ENCODE data around the gene BRPF1.
"Not testable (repeated sequence)": the region's sequence is repeated elsewhere in the genome, so short reads cannot be mapped to it uniquely, and the experiment has no call there.

Gene BRPF1

DNA sequence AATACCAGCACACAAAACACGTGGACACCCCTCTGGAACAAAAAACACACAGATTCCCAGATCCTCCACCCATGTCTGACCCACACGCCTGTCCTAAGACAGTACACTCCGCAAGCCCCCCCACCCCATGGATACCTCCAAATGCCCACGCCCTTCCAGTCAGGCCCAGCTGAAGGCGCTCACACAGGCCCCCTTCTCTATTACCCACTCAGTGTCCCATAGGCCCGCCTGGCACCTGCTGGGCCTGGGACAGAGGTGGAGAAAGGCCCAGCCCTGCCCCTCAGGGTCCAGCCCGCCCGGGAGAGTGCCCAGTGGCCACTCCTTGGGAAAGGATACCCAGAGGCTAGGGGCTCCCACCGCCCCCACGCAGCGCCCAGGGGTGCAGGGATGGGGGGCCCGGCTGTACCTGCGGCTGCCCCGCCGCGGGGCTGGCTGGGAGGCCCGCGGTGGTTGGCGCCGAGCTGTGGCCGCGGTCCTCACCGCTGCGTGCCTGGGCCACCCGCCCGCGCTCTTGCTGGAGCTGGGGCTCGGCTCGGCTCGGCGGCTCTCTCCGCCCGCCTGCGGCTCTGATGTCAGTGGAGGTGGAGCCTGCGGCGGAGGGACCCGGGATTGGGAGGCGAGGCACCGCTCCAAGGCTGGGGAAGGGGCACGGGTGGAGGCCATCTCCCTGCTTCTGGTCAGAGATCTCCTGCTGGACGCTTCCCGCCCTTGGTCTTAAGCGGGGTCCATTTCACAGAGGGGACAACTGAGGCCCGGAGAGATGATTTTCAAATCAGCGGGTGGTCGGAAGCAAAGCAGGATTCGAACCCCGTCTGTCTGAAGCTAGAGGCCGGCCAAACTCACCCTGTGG, 38.1 kb downstream of the BRPF1 start, which contains the start of gene CAMK1:
CAMK1 (minus strand) TSS at position 522 of the 850 bp plus-strand sequence. CDS start 2,198 bp downstream, outside the sequence.
- DNase-seq (ENCODE audit: low read depth in 2 of 2) = no peak

DNA sequence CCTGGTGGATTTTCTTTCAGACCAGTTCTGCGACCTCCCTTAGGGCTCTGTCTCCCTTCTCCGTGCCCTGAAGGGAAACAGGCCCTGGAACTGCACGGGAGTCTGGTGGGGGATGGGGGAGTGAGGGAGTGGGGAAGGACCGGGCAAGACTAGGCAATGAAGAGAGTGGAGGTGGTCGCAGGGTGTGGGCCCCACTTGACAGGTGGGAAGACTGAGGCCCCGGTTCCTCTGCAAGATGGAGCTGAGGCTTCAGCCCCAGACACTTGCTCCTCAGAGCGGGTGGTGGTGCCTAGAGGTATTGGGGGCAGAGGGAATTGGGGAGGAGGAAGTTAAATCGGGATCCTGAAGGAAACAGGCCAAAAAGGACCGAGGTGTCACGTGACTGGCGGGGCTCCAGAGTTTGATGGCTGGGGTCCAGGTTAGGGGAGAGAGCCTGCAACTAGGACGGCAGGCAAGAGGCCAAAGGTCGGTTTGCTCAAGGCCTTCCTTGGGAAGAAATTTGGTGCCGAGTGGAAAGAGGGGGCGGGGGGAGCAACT, 38.8 kb downstream of the BRPF1 start:
- DNase-seq (ENCODE audit: low read depth in 2 of 2) = no peak

DNA sequence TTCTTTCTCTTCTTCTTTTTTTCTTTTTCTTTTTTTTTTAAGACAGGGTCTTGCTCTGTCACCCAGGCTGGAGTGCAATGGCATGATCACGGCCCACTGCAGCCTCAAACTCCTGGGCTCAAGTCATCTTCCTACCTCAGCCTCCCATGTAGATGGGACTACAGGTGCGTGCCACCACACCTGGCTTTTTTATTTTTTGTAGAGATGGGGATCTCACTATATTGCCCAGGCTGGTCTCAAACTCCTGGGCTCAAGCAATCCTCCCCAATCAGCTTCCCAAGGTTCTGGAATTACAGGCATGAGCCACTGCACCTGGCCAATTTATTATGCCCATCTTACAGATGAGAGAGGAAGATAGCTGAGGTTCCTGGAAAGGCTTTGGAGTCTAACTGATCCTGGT, 39.5 kb downstream of the BRPF1 start:
- not testable (repeated sequence) for DNase-seq (ENCODE audit: low read depth in 2 of 2)

DNA sequence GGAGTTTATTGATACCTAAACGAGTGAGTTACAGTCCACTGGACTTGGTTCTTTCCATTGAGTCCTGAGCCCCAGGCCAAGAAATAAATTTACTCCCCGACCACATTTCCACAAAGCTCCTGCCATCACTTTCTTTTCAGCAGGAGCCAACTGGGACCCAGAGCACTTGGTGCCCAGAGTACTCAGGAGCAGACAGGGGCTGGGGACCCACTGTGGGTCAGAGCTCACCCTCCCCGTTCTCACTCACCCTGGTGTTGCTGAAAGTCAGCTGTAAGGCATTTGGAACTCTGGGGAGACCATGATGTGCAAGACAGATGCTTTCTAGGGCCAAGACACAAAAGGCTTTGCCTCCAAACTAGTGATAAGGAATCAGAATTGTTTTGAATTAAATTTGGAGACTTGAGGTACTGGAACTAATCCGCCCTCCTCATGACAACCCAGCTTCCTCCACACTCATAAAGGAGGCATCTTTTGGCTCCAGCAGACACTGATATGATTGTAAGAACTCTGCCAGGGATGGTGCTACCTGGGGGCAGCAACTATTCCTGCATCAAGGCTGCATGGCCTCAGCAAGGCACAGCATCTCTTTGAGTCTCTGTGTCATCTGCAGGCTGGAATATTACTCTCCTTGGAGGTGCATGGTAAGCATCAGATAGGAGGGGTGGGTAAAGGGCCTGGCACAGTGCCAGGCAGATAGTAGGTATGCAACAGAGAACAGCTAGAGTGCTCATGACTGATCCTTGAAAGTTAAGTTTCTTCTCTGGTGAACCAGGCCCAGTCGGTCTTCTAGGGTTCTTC, 45.6 kb downstream of the BRPF1 start:
- no peak for DNase-seq (ENCODE audit: low read depth in 2 of 2)

DNA sequence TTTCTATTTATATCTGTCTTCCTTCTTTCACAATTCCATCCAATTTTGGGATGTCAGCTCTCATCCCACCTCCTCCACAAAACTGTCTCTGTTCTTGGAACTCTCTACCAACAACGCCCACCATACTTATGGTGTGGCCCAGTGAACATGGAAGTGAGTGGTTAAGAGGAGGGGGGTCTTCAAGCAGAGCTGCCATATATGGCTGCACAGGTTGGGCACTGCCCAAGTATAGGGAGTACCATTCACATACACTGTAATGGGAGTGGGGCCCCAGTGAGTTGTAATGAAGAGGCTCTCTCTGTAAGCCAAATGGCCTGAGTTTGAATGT, 46.1 kb downstream of the BRPF1 start:
- DNase-seq (ENCODE audit: low read depth in 2 of 2) = no peak

DNA sequence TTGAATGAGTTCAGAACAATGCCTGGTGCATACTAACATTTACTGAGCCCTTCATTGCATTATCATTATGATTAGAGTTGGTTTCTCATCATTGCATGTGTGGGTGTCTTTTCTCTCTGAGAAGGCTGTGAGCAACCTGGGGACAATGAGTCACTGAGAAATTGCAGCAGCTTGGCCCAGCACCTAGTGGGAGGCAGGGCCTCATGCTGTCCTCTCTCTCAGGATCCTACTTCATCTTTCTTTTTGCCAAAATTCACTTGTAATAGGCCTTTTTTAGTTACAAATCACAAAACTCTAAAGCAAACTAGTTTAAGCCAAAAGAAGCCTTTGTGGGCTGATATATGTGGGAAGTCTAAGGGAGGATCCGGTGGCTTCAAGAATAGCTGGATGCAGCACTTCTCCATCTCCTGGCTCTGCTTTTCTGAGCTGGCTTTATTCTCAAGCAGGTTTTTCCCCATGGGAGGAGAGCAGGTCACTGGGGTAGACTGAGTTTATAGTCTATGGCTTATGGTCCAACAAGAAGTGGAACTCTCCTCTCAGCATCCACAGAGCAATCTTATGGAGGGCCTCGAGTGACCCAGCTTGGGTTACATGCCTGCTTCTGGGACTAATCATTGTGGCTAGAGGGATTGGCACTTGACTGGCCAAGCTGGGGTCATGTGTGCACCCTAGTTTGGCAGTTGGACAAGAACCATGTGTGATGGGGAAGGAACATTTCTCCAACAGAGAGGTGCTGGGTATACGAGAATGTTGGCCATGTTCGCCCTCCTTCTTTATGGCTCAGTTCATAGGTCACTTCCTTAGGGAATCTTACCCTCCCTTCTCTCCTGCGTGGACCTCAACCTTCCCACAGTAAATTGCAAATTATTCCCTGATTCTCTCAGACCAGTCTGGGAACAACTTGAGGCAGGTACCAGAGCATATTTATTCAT, 46.9 kb downstream of the BRPF1 start:
- DNase-seq (ENCODE audit: low read depth in 2 of 2) = no peak

DNA sequence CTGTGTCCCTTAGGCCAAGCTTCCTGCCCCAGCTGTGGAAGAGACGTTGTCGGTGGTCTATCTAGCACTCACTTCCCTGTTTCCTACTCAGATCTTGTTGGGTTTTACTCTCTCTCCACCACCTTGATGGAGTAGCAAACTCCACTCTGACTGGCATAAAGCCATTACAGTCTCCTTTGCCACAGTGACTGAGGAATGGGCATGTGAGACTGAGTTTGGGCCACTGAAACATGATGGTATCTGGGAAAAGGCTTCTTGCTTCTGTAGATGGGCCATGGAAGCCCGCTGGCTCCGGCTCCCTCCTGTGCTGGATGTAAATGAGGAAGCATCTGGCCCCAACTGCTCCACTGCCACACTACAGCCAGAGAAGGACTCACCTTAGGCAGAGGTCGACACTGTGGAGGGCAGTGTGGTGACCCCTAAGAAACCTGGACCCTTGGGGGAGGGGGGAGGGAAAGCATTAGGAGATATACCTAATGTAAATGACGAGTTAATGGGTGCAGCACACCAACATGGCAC, 47.6 kb downstream of the BRPF1 start:
- no peak for DNase-seq (ENCODE audit: low read depth in 2 of 2)

DNA sequence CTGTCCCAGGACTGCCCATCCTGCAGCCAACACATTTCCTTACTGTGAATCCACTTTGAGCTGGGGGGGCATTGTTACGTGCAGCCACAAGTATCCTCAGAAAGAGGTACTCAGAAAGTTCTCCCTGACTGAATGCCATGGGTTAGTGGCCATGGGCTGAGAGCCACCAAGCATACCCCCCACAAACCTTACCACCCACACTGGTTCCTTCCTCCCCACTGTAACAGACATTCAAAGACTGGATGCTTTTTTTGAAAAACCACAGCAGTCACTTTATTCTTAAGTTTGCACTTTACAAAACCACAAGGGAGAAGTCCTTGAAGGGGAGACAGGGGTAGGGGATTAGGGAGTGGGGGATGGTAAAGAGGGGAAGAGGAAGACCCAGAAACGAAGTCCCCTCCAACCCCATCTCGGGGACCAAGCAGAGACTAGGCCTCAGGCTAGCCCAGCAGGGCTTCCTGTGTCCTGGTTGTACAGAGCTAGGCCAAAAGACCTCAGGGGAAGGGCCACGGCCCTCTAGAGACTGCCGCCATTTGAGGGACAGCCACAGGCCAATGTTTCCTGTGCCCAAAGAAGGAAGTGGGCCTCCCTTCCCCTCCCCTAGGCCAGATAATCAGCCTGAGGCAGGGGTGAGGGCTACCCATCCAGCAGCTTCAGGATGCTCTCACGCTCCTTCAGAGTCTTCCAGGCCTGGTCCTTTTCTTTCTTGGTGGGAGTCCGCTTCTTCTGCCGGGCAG, 48.4 kb downstream of the BRPF1 start:
- no peak for DNase-seq (ENCODE audit: low read depth in 2 of 2)

DNA sequence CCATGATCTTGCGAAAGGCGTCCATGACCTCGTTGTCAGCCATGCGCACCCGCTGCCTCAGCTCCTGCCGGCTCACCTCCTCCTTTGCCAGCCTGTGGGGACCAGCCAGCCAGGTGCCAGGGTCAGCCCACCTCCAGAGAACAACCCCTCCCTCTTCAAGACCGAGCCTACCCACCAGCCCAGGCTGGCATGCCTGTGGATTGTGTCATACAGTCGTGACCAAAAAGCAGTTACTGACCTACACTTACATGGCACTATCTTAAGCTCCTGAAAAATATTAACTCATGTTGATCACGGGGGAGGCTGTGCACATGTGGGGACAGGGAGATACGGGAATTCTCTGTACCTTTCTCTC, 48.9 kb downstream of the BRPF1 start:
- DNase-seq (ENCODE audit: low read depth in 2 of 2) = no peak

DNA sequence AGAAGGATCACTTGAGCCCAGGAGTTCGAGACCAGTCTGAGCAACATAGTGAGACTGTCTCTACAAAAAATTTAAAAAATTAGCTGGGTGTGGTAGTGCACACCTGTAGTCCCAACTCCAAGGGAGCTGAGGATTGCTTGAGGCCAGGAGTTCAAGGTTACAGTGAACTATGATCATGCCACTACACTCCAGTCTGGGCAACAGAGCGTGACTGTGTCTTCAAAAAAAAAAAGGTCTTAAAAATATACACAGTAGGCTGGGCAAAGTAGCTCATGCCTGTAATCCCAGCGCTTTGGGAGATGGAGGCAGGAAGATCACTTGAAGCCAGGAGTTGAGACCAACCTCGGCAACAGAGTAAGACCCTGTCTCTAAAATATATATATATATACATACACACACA, 49.4 kb downstream of the BRPF1 start:
- no peak for DNase-seq (ENCODE audit: low read depth in 2 of 2)

DNA sequence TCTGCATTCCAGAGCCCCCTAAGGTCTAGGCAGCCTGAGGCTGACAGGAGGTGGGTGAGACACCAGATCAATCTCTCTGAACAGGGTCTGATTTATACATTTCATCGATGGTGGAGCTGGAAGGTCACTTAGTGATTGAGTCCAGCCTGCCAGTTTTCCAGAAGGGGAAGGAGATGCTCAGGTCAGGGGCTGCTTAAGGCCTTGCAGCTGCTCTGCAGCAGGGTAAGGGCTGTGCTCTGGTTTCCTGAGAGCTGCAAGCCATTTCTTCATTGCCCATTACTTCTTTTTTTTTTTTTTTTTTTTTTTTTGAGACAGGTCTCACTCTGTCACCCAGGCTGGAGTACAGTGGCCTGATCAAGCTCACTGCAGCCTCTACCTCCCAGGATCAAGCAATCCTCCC, 50.0 kb downstream of the BRPF1 start:
- no peak for DNase-seq (ENCODE audit: low read depth in 2 of 2)

DNA sequence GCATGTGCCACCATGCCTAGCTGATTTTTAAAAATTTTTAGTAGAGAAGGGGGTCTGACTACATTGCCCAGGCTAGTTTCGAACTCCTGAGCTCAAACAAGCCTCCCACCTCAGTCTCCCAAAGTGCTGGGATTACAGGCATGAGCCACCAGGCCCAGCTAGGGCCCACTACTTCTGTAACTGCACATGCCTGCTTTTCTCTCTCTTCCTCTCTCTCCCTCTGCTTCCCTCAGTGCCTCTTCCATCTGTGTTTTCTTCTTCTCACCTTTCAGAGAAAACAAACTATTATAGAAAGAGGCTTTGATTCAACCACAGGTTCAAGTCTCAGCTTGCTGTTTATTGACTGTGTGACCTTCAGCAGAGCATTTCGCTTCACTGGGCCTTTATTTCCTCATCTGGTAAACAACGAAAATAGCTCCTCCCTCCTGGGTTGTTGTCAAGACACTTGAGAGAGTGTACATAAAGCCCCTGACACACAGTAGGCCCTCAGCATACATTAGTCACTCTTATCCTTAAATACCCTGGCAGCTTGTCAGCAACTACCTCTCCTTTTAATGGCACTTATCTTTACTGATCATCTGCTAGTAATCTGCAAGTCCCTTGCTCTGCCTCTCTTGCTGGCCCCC, 50.6 kb downstream of the BRPF1 start:
- no peak for DNase-seq (ENCODE audit: low read depth in 2 of 2)

DNA sequence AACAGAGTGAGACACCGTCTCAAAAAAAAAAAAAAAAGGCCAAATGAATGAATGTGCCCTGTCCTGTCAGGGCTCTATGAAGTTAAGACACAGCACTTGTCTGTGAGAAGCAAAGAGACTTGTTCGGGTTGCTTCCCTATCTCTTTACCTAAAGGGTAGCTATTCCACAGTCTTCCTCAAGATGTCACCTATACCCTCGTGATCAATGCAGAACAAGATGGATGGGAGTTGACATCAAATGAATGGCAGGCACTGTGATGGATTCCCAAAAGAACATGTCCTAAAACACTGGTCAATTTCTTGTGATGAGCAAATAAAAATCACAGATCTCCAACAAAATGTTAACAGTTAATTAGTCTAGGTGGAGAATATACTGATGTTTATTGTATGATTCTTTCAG, 51.2 kb downstream of the BRPF1 start:
- no peak for DNase-seq (ENCODE audit: low read depth in 2 of 2)

DNA sequence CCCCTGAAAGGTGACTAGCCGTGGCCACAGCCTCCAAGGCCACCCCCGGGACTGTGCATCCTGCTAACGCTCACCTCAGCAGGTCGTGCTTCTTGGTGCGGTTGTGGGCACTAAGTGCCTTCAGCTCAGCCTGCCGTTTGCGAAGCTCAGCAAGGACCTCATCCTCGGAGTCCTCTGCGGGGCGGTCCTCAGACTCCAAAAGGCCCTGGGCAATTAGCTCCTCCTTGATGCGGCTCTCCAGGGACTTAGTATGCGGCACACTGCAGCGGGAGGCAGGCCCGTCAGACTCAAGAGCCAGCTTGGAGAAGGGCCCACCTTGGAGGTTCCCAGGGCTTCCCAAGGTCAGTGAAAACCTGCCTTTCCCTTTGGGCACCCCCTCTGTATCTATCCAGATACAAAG, 52.4 kb downstream of the BRPF1 start:
- DNase-seq (ENCODE audit: low read depth in 2 of 2) = no peak

DNA sequence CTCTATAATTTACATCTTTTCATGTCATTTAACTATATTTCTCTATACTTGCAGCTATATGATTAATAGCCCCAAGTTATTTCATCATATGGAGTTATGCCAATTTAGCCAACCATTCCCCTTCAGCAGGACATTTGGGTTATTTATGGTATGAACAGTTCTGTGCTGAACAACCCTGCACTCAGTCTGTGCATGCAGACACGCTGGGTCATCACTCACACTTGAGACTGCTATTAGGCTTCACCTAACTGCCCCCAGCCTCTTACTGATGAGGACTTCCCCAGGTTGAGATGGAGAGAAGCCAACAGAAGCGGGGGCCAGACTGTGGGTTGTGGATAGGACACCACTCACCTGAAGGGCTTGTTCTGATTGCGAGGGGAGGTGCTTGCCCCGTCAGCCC, 53.4 kb downstream of the BRPF1 start:
- no peak for DNase-seq (ENCODE audit: low read depth in 2 of 2)

DNA sequence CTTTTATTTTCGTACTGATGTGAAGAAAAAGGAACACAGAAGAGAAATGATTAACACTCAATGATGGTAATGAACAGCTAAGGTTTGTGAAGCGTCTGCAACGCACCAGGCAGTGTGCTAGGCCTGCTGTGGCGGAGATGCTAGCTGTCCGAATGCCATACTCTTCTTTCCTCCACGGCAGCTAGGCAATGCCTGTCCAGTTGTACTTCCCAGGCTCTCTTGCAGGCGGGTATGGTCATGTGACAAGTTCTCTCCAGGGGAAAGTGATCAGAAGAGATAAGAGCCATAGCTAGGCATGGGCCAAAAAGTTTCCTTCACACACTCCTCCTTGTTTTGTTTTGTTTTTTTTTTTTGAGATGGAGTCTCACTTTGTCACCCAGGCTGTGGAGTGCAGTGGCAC, 54.1 kb downstream of the BRPF1 start:
- DNase-seq (ENCODE audit: low read depth in 2 of 2) = no peak

DNA sequence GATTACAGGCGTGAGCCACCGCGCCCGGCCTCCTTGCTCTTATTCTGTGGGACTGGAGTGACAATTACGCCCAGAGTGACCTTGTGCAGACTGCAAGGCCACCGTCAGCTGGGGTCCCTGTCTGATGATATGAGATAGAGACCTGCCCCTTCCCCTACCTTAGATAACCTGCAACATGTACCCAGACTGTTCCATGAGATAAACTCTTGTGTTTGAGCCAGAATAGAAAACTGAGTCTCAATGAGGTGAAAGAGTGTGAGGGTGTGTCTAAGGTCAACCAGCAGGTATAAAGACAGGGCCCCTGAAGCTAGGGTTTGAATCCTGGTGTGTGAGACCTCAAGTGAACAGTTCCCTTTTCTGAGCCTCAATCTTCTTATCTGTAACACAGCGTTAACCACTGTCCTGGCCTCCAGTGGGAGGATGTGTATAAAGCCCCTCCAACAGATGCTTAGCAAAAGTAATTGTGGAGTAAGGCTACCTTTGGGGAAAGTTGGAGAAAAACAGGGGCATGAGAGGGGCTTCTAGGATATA, 54.7 kb downstream of the BRPF1 start:
- no peak for DNase-seq (ENCODE audit: low read depth in 2 of 2)

DNA sequence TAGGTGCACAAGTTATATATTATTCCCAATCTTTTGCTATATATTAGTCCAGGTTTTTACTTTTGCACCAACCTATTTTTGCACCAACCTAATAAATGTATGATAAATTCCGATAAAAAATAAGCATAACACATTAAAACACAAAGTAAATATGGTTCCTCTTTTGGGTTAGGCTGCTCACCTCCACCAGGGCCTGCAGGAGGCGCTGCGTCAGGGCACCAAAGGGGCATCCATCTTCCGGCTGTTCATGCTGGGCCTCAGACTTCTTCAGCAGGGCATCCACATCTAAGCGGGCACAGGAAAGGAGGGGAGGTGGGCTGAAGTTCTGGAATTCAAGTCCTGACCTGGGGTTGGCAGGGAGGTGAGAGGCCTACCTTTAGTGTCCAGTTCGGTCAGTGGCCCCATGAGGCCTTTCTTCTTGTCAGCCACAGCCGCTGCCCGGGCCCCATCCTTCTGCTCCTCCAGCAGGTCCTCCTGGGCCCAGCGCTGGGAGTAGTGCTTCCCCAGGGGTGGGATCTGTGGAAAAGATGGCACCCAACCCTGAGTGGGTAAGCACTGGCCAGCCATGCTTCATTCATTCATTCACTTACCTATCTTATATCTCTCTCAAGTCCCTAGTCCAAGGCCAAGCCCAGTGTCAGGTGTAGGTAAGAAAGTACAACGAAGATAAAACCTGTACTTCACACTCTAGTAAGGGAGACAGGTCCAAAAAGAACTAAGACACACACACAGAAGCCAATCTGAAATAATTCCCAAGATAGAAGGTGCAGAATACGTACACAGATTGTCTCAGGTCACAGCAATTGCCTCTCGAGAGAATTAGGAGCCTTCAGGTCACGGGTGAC, 55.5 kb downstream of the BRPF1 start:
- DNase-seq (ENCODE audit: low read depth in 2 of 2) = no peak

DNA sequence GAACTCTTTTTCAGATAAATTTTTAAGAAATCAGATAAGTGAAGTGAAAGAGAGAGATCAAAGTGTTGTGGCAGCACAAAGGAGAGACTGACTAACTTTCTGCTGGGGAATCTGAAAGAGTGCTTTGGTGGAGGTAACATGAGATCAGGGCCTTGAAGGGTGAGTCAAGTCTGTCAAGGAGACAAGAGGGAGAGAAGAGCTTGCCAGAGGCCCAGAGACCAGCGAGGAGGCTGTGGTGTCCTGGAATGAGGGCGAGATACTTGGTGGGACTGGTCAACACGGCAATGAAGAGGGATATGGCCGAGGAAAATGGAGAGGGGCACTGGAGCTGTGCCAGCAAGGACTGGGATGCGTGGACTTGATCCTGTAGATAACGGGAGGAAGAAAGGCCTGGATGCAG, 56.2 kb downstream of the BRPF1 start:
- no peak for DNase-seq (ENCODE audit: low read depth in 2 of 2)

Measured in stimulated activated CD8-positive, alpha-beta memory T cell treated with anti-CD3 and anti-CD28 coated beads, Interleukin-7, amount 100 ng/mL, for 1 hour (primary cell).